GDM1 (cell line): ENCODE measurements around the gene CEP55.

Source experiments
- DNase-seq: peaks from one replicate; lab custom pipeline; 2025; lab: John Stamatoyannopoulos, UW

Gene CEP55

DNA sequence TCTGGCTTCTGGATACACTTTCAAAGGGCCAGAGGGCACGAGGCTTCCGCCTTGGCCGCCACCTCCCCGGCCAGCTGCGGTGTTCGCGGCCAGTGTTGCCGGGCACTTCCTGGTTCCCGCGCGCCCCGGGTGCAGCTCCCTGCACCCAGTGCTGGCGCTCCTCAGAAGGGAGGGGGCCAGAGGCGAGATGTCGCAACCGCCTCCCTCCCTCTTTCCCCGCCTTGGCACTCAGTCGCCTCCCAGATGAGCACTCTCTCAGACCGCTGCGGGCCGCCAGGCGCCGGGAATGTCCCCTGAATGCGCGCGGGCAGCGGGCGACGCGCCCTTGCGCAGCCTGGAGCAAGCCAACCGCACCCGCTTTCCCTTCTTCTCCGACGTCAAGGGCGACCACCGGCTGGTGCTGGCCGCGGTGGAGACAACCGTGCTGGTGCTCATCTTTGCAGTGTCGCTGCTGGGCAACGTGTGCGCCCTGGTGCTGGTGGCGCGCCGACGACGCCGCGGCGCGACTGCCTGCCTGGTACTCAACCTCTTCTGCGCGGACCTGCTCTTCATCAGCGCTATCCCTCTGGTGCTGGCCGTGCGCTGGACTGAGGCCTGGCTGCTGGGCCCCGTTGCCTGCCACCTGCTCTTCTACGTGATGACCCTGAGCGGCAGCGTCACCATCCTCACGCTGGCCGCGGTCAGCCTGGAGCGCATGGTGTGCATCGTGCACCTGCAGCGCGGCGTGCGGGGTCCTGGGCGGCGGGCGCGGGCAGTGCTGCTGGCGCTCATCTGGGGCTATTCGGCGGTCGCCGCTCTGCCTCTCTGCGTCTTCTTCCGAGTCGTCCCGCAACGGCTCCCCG is 70.2 kb downstream of the CEP55 start, which contains the start of gene FFAR4:
TSS of gene FFAR4 (plus strand) at position 231 of the 842 bp plus-strand sequence. CDS start at position 287, 56 bp downstream.
- DNase-seq = no peak

GRCh38 chr10:93567277-93568104 is 71.1 kb downstream of the CEP55 start:
- DNase-seq = no peak

DNA sequence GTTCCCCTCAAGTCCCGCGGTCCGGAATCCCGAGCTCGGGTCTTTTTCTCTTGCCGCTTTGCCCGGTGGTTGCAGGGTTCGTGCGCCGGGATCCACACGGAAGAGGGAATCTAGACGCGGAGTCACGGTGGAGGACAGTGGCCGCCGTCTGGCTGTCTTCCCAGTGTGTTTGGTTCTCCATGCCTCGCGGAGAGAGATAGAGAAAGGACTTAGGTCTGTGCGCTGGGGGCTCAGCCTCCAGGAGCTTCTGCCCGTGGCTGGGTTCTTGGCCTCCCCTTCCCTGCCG is 71.6 kb downstream of the CEP55 start:
- no peak for DNase-seq

DNA sequence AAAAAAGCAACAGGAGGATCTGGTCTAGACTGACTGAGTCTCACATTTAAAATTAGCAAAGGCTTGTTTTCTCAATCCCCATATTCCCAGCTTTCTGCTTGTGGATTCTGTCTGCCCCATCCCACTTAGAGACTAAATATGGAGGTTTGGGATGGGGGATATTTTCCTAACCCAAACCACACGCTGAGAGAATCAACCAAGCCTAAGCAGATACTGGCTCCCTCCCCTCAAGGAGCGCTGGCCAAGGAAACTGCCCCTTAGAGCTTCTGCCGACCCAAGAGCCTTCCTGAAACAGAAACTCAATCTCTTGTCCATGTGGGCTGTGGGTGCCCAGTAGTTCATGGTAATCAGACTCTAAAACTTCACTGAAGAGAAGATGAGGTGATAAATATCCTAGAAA is 74.0 kb downstream of the CEP55 start:
- DNase-seq = no peak

- no peak for DNase-seq
These were observed 76.2 kb downstream of the CEP55 start for GRCh38 chr10:93572606-93573005.

- peak; percentile 54 for DNase-seq
These were observed 76.9 kb downstream of the CEP55 start for GRCh38 chr10:93573051-93573909.

DNA sequence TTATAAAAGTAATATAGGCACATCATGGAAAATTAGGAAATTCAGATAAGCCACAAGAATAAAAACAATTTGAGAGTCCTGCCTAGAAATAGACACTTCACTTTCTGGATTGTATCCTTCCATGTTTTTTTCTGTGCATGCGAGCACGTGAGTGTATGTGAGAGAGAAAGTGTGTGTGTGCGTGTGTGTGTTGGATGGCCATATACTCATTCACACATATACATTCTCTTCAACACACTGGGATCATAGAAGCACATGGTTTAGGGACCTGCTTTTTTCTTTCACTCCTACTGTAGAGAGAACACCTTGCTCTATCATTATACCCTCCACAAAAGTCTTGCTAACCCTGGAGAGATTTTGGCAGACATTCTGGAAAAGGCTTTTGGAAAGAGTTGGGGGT is 77.5 kb downstream of the CEP55 start:
- no peak for DNase-seq

- DNase-seq = no peak
These were observed 80.5 kb downstream of the CEP55 start for GRCh38 chr10:93576888-93577287.

DNA sequence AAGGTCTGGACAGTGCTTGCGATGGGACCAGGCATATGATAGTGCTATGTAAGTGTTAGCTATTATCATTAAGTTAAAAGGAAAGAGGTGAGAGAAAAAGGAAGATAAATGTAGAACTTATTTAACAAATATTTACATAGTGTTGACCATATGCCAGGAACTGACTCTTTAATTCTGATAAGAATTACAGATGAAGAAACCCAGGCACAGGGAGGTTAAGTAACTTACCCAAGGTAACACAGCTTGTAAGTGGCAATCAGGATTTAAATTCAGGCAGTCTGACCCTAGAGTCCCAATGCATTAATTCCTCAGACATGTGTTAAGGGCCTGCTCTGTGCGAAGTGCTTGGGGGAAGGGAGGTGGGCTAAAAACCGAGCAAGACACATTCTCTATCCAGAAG is 81.2 kb downstream of the CEP55 start:
- no peak for DNase-seq
